HG03432 (cell line): ENCODE data around the gene TET2.

Experiments used
- ATAC-seq: cut with Tn5 transposase; IDR thresholded peaks from one replicate; pipeline ENCODE4 v1.9.1; 2021; ENCODE audit warnings: mild to moderate bottlenecking, moderate library complexity; ENCODE audit not compliant: unreplicated experiment

TET2 gene

DNA sequence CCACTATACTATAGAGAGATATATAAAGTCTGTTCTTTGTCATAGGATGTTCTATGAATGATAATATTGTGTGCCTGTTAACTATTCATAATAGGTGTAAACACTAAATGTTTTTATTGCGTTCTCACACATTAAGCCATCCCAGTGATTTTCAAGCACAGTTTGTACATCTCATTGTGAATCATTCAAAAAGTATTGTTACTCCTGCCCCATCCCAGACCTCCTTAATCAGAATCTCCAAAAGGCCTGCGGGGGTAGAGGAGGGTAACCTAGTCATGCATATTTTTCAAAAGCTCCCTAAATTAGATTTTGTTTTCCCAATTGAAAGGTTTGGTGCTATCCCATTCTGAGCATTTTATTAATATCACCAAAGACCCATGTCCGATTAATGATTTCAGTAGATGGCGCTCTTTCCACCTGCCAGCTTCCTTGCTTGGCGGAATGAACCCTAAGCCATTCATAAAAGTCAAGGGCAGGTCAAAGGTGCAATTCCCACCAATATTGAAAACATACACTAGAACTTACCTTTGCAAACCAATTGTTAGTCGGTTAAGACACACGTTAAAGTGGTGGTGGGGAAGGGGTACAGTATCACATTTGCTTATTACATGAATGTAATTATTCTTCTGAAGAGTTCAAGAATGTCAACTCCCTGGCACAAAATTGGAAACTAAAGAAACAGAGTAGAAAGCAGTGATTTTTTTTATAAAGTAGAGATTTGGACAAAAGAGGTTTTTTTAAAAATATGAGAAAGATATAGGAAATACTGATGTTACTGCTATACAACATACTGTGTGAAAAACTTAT lies 5.8 kb upstream of the TET2 start:
- ATAC-seq = peak; percentile 42

- peak; percentile 7 for ATAC-seq
Measured at GRCh38 chr4:105145156-105145902, 1.3 kb upstream of the TET2 start.

- peak; percentile 36 for ATAC-seq
Measured at GRCh38 chr4:105145903-105146275, 787 bp upstream of the TET2 start.

- peak; percentile 4 for ATAC-seq
Measured at GRCh38 chr4:105147016-105147552, 408 bp downstream of the TET2 start.

DNA sequence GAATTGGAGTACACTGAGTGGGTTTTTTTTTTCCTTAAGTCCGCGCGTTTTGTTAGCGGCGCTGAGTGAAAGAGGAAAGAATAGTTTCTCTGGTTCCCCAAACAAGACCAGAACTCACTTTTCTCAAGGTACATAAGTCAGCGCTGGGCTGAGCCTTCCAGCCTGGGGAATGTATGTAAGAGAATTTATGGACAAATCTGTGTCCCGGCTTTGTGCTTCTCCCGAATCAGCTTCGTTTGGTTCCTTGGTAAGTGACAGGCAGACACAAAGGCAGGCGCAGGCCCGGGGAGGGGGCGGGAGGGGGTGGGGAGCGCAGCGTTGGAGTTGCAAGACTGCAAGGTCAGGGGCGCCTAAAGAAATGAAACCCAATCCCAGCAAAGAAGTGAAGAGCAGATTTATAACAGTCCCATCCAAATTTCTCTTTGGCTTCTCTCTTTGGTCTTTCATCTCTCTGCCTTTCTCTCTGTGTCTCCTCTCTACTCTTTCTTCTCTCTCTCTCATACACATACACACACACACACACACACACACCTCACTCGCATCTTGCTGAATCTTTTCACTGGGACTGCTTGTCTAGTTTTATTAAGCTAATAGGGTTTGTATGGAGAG lies 981 bp downstream of the TET2 start:
- no peak for ATAC-seq

DNA sequence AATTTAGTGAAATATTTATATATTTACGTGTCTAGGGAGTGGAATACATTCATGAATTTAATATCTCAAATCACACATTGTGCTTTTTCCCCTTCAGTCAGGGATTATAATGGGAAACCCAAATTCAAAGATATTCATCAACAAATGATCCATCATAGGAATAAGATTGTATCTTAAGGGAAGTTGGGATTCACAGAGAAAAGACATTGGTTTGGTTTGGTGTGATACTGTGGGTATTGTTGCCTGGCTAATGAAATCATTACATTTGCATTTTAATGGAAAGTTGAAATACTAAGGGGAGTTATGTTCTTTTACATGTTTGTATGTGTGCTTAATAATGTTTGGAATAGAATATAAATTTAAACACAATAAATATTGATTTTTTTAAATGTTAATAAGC lies 1.7 kb downstream of the TET2 start:
- ATAC-seq = no peak

- ATAC-seq = no peak
Measured at GRCh38 chr4:105148776-105149175, 2.1 kb downstream of the TET2 start.

GRCh38 chr4:105149771-105150170 lies 3.1 kb downstream of the TET2 start:
- ATAC-seq = no peak

- ATAC-seq = no peak
Measured at GRCh38 chr4:105150503-105150902, 3.8 kb downstream of the TET2 start.

DNA sequence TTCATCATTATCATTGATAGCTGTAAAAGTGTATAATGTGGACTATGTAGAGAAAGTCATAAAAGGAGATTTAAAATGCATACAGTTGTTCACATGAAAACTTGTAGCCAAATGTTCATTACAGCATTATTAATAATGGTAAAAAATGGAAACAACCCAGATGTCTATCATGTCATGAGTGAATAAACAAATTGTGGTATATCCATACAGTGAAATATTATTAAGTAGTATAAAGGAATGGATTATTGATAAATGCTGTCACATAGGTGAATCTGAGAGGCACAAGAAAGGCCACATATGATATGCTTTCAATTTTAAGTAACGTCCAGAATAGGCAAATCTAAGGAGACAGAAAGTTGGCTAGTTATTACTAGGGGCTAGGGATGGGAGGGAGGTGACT lies 7.1 kb downstream of the TET2 start:
- no peak for ATAC-seq

GRCh38 chr4:105154576-105154975 lies 7.9 kb downstream of the TET2 start:
- no peak for ATAC-seq

DNA sequence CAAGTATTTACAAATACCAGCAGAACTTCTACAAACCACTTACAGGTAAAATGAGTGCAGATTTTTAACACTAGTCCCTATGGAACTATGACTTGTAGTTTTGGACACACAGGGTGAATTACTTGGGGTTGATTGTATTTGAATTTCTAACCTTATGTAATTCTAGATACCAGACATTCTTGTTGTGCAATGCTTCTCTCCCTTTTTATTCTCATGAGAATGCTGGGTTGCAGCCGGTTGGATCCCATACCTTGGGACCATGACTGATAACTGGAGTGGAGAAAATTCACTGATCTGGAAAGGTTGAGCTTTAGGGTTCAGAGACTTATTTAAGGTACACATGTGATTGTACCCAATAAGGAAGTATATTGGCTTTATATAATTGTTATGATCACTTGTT lies 8.8 kb downstream of the TET2 start:
- no peak for ATAC-seq

- ATAC-seq = no peak
Measured at GRCh38 chr4:105158837-105159236, 12.2 kb downstream of the TET2 start.

GRCh38 chr4:105162123-105162796 lies 15.6 kb downstream of the TET2 start:
- no peak for ATAC-seq

DNA sequence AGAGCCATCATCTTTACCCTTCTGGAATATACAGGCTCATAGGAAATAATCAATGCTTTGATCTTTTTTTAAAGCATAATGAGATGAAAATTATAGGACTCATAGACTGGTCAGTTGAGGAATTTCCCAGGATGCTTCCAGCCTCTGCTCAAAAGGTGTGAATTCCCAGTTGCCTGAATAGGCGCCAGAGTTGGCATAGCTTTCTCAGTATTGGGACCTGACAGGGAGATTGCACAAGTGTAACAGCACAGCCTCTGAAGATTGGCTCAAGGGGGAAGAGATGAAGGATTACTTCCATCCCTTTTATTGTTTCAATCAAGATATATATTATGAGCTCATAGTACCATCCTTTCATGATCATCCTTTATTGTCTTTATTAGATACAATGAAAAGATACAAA lies 17.9 kb downstream of the TET2 start:
- ATAC-seq = no peak

DNA sequence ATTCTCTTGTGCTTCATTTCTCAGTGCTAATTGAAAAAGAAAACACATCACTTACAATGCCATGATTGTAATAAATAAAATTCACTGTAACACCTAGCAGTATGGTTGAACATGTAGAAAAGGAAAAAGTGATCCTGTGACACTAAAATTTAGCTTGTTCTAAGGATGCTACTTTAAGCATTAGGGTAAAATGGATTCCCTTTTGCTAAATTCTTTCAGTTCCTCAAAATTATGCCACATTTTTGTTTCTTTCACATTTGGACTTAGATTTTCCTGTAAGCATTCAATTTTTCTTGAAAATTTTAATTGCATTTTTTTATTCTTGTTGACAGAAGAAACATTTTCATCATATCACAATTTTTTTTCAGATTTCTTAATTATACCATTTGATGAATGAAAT lies 19.4 kb downstream of the TET2 start:
- no peak for ATAC-seq

- no peak for ATAC-seq
Measured at GRCh38 chr4:105170711-105171110, 24.0 kb downstream of the TET2 start.

DNA sequence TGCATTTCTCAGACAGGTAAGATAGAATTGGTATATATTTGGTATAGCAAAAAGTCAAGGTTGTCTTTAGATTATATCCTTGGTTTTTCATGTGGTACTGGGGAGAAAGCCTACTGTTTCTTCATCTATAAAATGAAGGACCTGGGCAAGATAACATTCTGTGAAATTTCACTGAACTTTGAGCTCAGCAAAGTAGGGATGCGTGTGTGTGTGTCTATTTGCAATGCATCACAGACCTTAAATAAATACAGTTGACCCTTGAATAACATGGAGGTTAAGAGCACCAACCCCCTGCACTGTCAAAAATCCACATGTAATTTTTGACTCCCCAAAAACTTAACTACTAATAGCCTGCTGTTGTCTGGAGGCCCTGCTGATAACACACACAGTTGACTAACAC lies 25.2 kb downstream of the TET2 start:
- no peak for ATAC-seq

DNA sequence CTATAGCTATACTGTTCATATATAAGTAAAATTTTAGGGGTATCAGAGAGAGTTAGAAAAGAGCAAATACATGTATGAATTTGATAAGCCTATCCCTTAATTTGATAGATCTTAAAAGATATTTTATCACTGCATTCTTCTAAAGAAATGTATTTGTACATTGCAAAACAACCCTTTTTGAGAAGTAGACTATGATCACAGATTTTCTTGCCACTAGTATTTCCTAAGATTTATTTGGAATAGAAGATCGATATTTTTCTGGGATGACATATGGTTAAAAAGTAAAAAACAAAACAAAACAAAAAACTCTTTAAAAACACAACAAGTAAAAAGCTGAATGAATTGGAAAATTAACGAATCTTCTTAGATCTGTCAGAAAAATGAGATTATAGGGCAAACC lies 27.4 kb downstream of the TET2 start:
- no peak for ATAC-seq

DNA sequence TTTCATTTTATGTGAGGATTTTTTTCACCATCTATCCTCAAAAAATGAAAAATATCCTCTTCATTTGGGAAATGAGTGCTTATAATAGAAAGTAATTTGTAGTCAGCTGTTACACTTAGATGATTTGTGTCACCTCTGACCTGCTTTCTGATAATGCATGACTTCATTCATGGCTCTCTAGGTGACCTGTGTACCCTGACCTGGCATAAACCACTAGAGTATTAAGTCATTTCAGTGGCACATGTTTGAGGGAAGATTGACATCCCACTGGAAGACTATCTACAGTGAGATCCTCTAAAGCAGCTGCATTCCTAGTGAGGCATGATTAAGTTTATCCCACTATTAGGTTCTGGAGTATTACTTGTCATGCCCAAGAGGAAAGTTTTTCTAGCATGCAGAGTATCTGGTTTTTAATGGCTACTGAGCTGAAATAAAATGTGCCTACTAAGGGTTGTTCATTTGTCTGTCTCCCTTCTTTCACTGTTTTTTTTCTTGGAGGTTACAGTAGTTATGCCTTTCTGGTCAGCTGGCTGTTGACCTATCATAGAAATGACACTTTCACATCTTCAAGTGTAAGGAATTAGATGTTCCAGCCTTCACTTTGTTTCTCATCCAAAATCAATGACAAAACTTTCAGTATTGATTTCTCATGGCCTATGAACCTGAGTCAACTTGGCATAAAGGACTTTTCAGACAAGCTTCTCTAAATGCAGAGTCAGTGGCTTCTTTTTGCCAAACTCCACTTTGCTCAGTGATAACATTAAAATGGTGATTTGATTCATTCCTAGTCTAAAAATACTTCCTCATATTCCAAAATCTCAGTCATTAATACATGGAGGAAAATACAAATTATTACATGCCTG lies 33.1 kb downstream of the TET2 start:
- peak; percentile 65 for ATAC-seq
